ENCODE data around the gene SLC28A1. TPM values are rescaled to one million over a fixed set of nuclear protein-coding genes. Genes with fewer than 3 reads are reported as not detected.

SLC28A1 gene
- polyA plus RNA-seq, 1 donor (not counting 4 experiments of a cell fraction or from before 2014, with no cell fraction given) = not detected

DNA sequence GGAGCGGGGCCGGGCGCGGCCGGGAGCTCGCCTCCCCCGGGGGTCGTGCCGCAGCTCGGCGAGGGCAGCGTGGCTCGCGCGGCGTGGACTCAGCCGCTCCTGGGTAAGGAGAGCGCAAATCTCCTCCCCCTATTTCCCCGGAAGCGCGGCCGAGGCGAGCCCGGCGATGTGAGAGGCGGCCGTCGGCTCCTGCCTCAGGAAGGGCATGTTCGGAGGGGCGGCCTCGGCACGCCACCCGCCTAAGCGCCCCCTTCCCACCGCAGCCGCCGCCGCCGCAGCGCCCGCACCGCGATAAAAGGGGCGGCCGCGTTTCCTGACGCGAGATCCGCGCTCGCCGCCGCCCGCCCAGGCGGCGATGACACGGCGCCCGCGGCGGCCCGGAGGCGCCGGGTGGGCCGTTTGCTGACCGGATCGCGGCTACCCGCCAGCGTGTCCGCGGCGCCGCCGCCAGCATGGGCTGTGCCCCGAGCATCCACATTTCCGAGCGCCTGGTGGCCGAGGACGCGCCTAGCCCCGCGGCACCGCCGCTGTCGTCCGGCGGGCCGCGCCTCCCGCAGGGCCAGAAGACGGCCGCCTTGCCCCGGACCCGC, 97.3 kb downstream of the SLC28A1 start, which contains the start of gene PDE8A:
TSS of gene PDE8A (plus strand) at position 146 of the 590 bp plus-strand sequence. CDS start at position 453, 307 bp downstream.
- H2AFZ ChIP-seq (ENCODE audit: control insufficient read depth, low read length) = peak within 1 kb of the TSS; percentile 94
- no peaks in the 10 kb centered on the region for H3K9me1 ChIP-seq (ENCODE audit: control insufficient read depth, extremely low read depth, insufficient read depth, low read length)
- dilution Hi-C loops (cut with MboI; ENCODE audit: extremely low pct_ligation_motif_present, low sequenced_read_pairs) = no loop called here
- peak within 1 kb of the TSS; percentile 87 for H3K9ac ChIP-seq (ENCODE audit: control insufficient read depth, extremely low read depth, insufficient read depth, low read length)
- no peaks in the 10 kb centered on the region for H3K27me3 ChIP-seq (ENCODE audit: control insufficient read depth, extremely low read depth, insufficient read depth, low read length)
- DNase-seq (ENCODE audit: low read depth, low spot score) = no peak
- peaks cover 14% of the 10 kb centered on the region for H3K4me1 ChIP-seq (ENCODE audit: control insufficient read depth, extremely low read depth, insufficient read depth, low read length)
- peak within 1 kb of the TSS; percentile 81 for H3K27ac ChIP-seq (ENCODE audit: control insufficient read depth, insufficient read depth, low read length)
- peak within 1 kb of the TSS; percentile 92 for H3K4me2 ChIP-seq (ENCODE audit: control insufficient read depth, extremely low read depth, insufficient read depth, low read depth, low read length)
- TF ChIP-seq, protein P1, sequence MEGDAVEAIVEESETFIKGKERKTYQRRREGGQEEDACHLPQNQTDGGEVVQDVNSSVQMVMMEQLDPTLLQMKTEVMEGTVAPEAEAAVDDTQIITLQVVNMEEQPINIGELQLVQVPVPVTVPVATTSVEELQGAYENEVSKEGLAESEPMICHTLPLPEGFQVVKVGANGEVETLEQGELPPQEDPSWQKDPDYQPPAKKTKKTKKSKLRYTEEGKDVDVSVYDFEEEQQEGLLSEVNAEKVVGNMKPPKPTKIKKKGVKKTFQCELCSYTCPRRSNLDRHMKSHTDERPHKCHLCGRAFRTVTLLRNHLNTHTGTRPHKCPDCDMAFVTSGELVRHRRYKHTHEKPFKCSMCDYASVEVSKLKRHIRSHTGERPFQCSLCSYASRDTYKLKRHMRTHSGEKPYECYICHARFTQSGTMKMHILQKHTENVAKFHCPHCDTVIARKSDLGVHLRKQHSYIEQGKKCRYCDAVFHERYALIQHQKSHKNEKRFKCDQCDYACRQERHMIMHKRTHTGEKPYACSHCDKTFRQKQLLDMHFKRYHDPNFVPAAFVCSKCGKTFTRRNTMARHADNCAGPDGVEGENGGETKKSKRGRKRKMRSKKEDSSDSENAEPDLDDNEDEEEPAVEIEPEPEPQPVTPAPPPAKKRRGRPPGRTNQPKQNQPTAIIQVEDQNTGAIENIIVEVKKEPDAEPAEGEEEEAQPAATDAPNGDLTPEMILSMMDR (optimal IDR thresholded peaks at IDR 0.05 in 1 of 3, IDR thresholded peaks at IDR 0.05 in 1 of 3, conservative IDR thresholded peaks at IDR 0.05 in 1 of 3; ENCODE audit: extremely low read depth in 1 of 3, insufficient read depth in 2 of 3, low read length in 3 of 3) = no peak
- no peak for TF ChIP-seq EZH2 (IDR thresholded peaks at IDR 0.05; ENCODE audit: low read length)
- H4K20me1 ChIP-seq (ENCODE audit: control insufficient read depth, extremely low read depth, insufficient read depth, low read length) = no peaks in the 10 kb centered on the region
- peaks cover 13% of the 10 kb centered on the region for H3K79me2 ChIP-seq (ENCODE audit: control insufficient read depth, insufficient read depth, low read length)
- no peak for FAIRE-seq
- H3K9me3 ChIP-seq (ENCODE audit: control insufficient read depth, low read depth, low read length) = no peaks in the 10 kb centered on the region
- H3K4me3 ChIP-seq (ENCODE audit: control insufficient read depth in 2 of 3, extremely low read depth in 1 of 3, insufficient read depth in 2 of 3, low read depth in 1 of 3, low read length in 3 of 3) = peak within 1 kb of the TSS; percentile 69 to 95 (median 83)
- H3K36me3 ChIP-seq (ENCODE audit: control insufficient read depth in 2 of 2, extremely low read depth in 1 of 2, insufficient read depth in 2 of 2, low read length in 2 of 2) = no peaks in the 10 kb centered on the region

DNA sequence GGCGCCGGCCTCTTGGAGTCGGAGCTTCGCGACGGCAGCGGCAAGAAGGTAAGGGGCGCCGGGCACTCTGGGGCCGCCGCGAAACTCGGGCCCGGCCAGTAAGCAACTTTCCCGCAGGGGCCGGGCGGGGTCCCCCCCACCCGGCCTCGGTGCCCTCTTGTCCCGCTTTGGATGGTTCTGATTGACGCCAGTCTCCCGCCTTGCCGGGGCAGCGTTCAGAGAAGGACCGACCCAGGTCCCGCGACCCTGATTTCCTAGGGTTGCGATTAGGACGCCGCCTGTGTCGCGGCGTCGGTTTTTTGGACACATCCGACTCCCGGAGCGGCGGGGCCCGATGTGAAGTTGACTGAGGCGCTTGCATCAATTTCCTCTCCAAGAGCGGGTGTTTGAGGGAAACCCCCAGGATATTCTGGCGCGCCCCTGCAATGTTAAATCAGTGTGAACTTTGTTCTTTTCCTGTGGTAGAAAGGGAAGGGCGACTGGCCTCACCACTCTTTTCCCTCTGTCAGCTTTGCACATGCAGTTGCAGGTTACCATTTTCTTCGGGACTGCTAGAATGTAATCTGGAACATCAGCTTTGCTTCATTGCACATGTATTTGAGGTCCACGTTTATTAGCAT, 97.9 kb downstream of the SLC28A1 start:
- Histone ChIP-seq H3K27ac (ENCODE audit: control insufficient read depth, insufficient read depth, low read length) (peak overlapping the region; percentile 68), H3K4me3 (ENCODE audit: control insufficient read depth in 2 of 3, extremely low read depth in 1 of 3, insufficient read depth in 2 of 3, low read depth in 1 of 3, low read length in 3 of 3) (peak overlapping the region; percentile 69 to 95 (median 83)), H3K27me3 (ENCODE audit: control insufficient read depth, extremely low read depth, insufficient read depth, low read length) (no peaks in the 10 kb centered on the region), H3K9me3 (ENCODE audit: control insufficient read depth, low read depth, low read length) (no peaks in the 10 kb centered on the region), H3K9ac (ENCODE audit: control insufficient read depth, extremely low read depth, insufficient read depth, low read length) (peak overlapping the region; percentile 87), H3K36me3 (ENCODE audit: control insufficient read depth in 2 of 2, extremely low read depth in 1 of 2, insufficient read depth in 2 of 2, low read length in 2 of 2) (no peaks in the 10 kb centered on the region), H4K20me1 (ENCODE audit: control insufficient read depth, extremely low read depth, insufficient read depth, low read length) (no peaks in the 10 kb centered on the region), H3K4me2 (ENCODE audit: control insufficient read depth, extremely low read depth, insufficient read depth, low read depth, low read length) (peak overlapping the region; percentile 92), H2AFZ (ENCODE audit: control insufficient read depth, low read length) (peak overlapping the region; percentile 30), H3K79me2 (ENCODE audit: control insufficient read depth, insufficient read depth, low read length) (peaks cover 13% of the 10 kb centered on the region), H3K9me1 (ENCODE audit: control insufficient read depth, extremely low read depth, insufficient read depth, low read length) (no peaks in the 10 kb centered on the region), H3K4me1 (ENCODE audit: control insufficient read depth, extremely low read depth, insufficient read depth, low read length) (peaks cover 14% of the 10 kb centered on the region)
- dilution Hi-C loops (cut with MboI; ENCODE audit: extremely low pct_ligation_motif_present, low sequenced_read_pairs) = no loop called here
- FAIRE-seq = no peak
- no peak for TF ChIP-seq EZH2 (IDR thresholded peaks at IDR 0.05; ENCODE audit: low read length)
- TF ChIP-seq, protein P1 (optimal IDR thresholded peaks at IDR 0.05 in 1 of 3, IDR thresholded peaks at IDR 0.05 in 1 of 3, conservative IDR thresholded peaks at IDR 0.05 in 1 of 3; ENCODE audit: extremely low read depth in 1 of 3, insufficient read depth in 2 of 3, low read length in 3 of 3) = no peak
- DNase-seq (ENCODE audit: low read depth, low spot score) = no peak

All from keratinocyte (primary cell).